ENCODE results near the gene CREB1. TPM values are rescaled to one million over a fixed set of nuclear protein-coding genes. Genes with fewer than 3 reads are reported as not detected.

CREB1 gene
- total RNA-seq, 1 donor from 2014 or later, result 71.3 TPM

DNA sequence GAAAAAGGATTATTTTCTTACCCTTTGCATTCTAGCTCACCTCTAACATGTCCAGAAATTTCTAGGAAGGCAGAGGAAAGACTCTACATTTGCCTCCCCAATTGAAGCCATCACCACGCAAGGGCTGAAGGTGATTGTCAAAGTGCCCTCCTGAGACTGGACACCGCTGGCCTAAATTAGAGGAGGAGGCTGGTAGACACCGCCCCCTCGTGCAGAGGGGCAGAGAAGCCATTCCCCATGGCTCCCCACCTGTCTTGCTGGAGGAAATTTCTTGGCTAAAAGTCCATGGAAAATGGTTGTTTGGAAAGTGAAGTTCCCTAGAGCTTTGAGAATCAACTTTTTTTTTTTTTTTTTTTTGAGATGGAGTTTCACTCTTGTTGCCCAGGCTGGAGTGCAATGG lies 31.3 kb upstream of the CREB1 start:
- intact Hi-C loops (cut with DNase I), result no loop called here

DNA sequence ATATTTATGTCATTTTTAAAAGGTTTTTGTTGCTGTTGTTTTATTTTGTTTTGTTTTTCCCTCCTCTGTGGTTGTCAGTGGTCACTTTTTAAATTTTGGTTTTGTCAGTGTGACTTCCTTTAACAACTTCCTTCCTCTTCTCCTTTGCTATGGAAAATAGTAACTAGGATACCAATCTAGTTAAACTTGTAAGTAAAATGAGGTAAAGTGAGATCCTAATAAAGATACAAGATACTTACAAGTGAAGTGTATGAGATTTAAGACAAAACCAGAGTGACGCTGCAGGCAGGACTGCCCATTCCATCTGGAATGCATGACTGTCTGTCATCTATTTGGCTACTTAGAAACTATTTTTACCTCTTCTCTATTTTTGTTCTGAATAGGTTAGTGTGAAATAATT lies 30.6 kb upstream of the CREB1 start:
- H3K4me3 ChIP-seq, result no peak overlapping the region
- no peak for DNase-seq
- H3K9me3 ChIP-seq, result no peaks in the 10 kb centered on the region
- TF ChIP-seq, protein P1, sequence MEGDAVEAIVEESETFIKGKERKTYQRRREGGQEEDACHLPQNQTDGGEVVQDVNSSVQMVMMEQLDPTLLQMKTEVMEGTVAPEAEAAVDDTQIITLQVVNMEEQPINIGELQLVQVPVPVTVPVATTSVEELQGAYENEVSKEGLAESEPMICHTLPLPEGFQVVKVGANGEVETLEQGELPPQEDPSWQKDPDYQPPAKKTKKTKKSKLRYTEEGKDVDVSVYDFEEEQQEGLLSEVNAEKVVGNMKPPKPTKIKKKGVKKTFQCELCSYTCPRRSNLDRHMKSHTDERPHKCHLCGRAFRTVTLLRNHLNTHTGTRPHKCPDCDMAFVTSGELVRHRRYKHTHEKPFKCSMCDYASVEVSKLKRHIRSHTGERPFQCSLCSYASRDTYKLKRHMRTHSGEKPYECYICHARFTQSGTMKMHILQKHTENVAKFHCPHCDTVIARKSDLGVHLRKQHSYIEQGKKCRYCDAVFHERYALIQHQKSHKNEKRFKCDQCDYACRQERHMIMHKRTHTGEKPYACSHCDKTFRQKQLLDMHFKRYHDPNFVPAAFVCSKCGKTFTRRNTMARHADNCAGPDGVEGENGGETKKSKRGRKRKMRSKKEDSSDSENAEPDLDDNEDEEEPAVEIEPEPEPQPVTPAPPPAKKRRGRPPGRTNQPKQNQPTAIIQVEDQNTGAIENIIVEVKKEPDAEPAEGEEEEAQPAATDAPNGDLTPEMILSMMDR (IDR thresholded peaks at IDR 0.05), result no peak
- intact Hi-C loops (cut with DNase I), result no loop called here
- H3K4me1 ChIP-seq, result peaks cover 19% of the 10 kb centered on the region
- peak; percentile 22 to 44 for ATAC-seq
- no peaks in the 10 kb centered on the region for H3K36me3 ChIP-seq
- H3K27ac ChIP-seq, result peak overlapping the region; percentile 59
- no peaks in the 10 kb centered on the region for H3K27me3 ChIP-seq (ENCODE audit: low read depth)

More for the DNA sequence above, 31.3 kb upstream of the CREB1 start:
- Histone ChIP-seq H3K4me3 (no peak overlapping the region), H3K9me3 (no peaks in the 10 kb centered on the region), H3K27me3 (ENCODE audit: low read depth) (no peaks in the 10 kb centered on the region), H3K4me1 (peaks cover 17% of the 10 kb centered on the region), H3K27ac (peak overlapping the region; percentile 59), H3K36me3 (no peaks in the 10 kb centered on the region)
- no peak for ATAC-seq
- TF ChIP-seq, protein P1 (IDR thresholded peaks at IDR 0.05), result no peak
- DNase-seq, result no peak

DNA sequence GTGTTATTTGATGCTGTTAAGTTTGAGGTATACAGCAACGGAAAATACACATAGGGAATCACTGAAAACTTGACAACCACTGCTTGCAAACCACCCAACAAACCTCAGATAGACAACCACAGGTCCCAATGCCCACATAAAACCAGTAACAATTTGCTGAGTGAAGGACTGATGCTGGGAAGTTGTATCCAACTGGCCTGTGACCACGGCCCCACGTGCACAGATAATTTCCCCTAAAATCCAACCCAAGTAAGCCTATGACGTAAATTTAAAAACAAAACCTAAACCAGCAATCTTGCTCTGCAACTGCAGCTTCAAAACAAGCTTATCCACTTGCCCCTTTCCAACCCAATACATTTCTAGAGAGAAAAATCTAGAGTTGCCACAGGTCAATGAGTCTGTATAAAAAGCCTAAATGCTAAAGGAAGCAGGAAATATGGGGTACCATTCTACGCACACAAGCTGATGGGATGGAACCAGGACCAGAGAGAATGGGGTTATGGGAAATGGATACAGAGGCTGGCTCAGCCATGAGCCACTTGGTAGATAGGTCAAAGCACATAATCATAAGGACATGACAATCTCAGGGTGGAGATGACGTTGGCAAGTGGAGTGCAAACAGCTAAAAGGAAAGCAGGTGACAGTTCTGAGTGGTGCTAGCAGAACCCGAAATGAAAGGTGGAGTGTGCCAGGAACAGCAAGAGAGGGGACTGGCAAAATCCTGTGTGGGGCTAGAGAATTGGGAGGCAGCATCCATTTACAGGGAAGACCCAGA lies 27.8 kb upstream of the CREB1 start:
- intact Hi-C loops (cut with DNase I), result no loop called here
- TF ChIP-seq, protein P1 (IDR thresholded peaks at IDR 0.05), result no peak
- H3K4me3 ChIP-seq, result no peak overlapping the region
- H3K27me3 ChIP-seq (ENCODE audit: low read depth), result no peaks in the 10 kb centered on the region
- no peak for ATAC-seq
- peaks cover 39% of the 10 kb centered on the region for H3K4me1 ChIP-seq
- H3K9me3 ChIP-seq, result no peaks in the 10 kb centered on the region
- peak overlapping the region; percentile 51 for H3K27ac ChIP-seq
- DNase-seq, result no peak
- no peaks in the 10 kb centered on the region for H3K36me3 ChIP-seq

DNA sequence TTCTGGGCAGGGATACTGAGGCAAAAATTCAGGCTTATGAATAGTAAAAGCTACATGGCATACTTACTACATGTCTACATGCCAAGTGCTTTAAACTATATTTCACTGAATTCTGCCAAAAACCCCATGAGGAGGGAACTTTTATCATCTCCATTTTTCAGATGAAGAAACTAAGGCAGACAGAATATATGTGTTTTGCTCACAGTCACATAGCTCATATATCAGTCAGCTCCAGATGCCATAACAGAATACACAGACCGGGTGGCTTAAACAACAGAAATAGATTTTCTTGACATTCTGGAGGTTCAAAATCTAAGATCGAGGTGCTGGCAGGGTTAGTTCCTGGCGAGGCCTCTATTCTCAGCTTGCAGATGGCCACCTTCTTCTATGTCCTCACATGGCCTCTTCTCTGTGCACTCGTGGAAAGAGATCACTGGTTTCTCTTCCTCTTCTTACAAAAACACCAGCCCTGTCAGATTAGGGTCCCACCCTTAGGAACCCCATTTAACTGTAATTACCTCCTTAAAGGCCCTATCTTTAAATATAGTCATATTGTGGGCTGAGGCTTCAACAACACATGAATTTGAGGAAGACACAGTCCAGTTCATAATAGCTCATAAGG lies 27.1 kb upstream of the CREB1 start:
- Histone ChIP-seq H3K9me3 (no peaks in the 10 kb centered on the region), H3K4me1 (peaks cover 39% of the 10 kb centered on the region), H3K36me3 (no peaks in the 10 kb centered on the region), H3K4me3 (no peak overlapping the region), H3K27me3 (ENCODE audit: low read depth) (no peaks in the 10 kb centered on the region), H3K27ac (peak overlapping the region; percentile 51)
- no peak for DNase-seq
- intact Hi-C loops (cut with DNase I), result no loop called here
- TF ChIP-seq, protein P1 (IDR thresholded peaks at IDR 0.05), result no peak
- ATAC-seq, result peak; percentile 43 to 62

DNA sequence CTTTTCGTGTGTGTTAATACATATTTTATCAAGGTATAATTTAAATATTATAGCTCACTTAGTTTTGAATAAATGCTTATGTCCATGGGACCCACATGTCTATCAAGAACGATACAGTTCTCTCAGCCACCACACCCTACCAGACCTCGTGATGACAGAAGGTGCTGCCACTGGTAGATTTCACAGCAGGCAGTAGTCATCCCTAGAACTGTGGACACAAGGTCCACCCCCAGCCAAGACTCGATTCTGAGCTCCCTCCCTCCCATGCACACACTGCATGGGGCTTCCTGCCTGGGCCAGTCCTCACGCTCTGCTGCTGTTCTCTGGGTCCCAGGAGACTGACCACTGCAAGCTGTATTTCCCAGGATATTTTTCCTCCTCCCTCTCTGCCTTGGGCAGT lies 26.5 kb upstream of the CREB1 start:
- Histone ChIP-seq H3K9me3 (no peaks in the 10 kb centered on the region), H3K36me3 (no peaks in the 10 kb centered on the region), H3K27ac (peak overlapping the region; percentile 51), H3K4me1 (peaks cover 39% of the 10 kb centered on the region), H3K4me3 (no peak overlapping the region), H3K27me3 (ENCODE audit: low read depth) (no peaks in the 10 kb centered on the region)
- TF ChIP-seq, protein P1 (IDR thresholded peaks at IDR 0.05), result no peak
- DNase-seq (peak; percentile 52), ATAC-seq (peak; percentile 51 to 67)
- intact Hi-C loops (cut with DNase I), result no loop called here
